K562 (cell line): ENCODE results near the gene CBLC. TPM values are rescaled to one million over a fixed set of nuclear protein-coding genes. Genes with fewer than 3 reads are reported as not detected.

Experiments
- ATF1 ChIP-seq, 2 experiments: fragments of 450-650 bp in 1 of 2; IDR thresholded peaks; 2 replicates each; pipeline ENCODE4 v1.6.1; 2016; ENCODE audit warnings: missing compliant biosample characterization in 1 of 2, missing genetic modification characterization in 1 of 2
- BHLHE40 ChIP-seq: IDR thresholded peaks from 2 replicates; pipeline ENCODE4 v1.6.1; 2011; ENCODE audit warnings: low read length, improper control_type of control experiment
- BMI1 ChIP-seq: fragments of 150-350 bp; IDR thresholded peaks from 2 replicates; pipeline ENCODE4 v1.6.1; 2014; ENCODE audit warnings: low read length
- CHD1 ChIP-seq: fragments of 200-600 bp; sonication (generic); IDR thresholded peaks from one replicate; pipeline ENCODE4 v1.6.1; 2012; ENCODE audit warnings: mild to moderate bottlenecking, moderate library complexity, low read length, inconsistent platforms
- FOXA3 ChIP-seq, 2 experiments: fragments of 450-650 bp in 1 of 2; sonication (generic) in 1 of 2; formaldehyde crosslinking; IDR thresholded peaks in 1 of 2; conservative IDR thresholded peaks in 1 of 2; 2 replicates each; pipeline versions ENCODE4 v1.4.0 to v1.8.0; 2020 to 2022; ENCODE audit warnings: mild to moderate bottlenecking in 2 of 2, missing genetic modification reagents in 1 of 2
- FOXJ3 ChIP-seq: sonication (generic); formaldehyde crosslinking; IDR thresholded peaks from 2 replicates; pipeline ENCODE4 v1.4.0; 2020; ENCODE audit warnings: mild to moderate bottlenecking, missing genetic modification reagents
- MAX ChIP-seq: sonication (generic); formaldehyde crosslinking; IDR thresholded peaks from 2 replicates; pipeline ENCODE4 v1.9.0; 2022; ENCODE audit warnings: mild to moderate bottlenecking, missing genetic modification reagents
- MCM3 ChIP-seq: fragments of 450-650 bp; IDR thresholded peaks from 2 replicates; pipeline ENCODE4 v1.6.1; 2016
- MTA2 ChIP-seq: fragments of 450-650 bp; IDR thresholded peaks from 2 replicates; pipeline ENCODE4 v1.6.1; 2016; ENCODE audit warnings: low read depth
- MXI1 ChIP-seq: IDR thresholded peaks from 2 replicates; pipeline ENCODE4 v1.6.1; 2011; ENCODE audit warnings: low read depth, mild to moderate bottlenecking, improper control_type of control experiment, low read length
- MYBL2 ChIP-seq, 2 experiments: fragments of 450-650 bp in 1 of 2; sonication (generic) in 1 of 2; formaldehyde crosslinking in 1 of 2; IDR thresholded peaks; 2 replicates each; pipeline versions ENCODE4 v1.6.1 to v1.8.1; 2017 to 2022; ENCODE audit warnings: borderline replicate concordance in 1 of 2, inconsistent platforms in 1 of 2, low read depth in 1 of 2, mild to moderate bottlenecking in 1 of 2, missing genetic modification reagents in 1 of 2, moderate library complexity in 1 of 2
- NFYB ChIP-seq: IDR thresholded peaks from 2 replicates; pipeline ENCODE4 v1.6.1; 2011; ENCODE audit warnings: mild to moderate bottlenecking, moderate library complexity; ENCODE audit not compliant: insufficient read length; ENCODE audit errors: extremely low read depth
- POLR2AphosphoS5 ChIP-seq: IDR thresholded peaks from 2 replicates; pipeline ENCODE4 v1.6.1; 2011; ENCODE audit warnings: mild to moderate bottlenecking, low read depth, low read length, moderate library complexity; ENCODE audit not compliant: control insufficient read depth, insufficient read depth
- PTRF ChIP-seq: fragments of 450-650 bp; IDR thresholded peaks from 2 replicates; pipeline ENCODE4 v1.6.1; 2016; ENCODE audit warnings: mild to moderate bottlenecking, missing genetic modification characterization, missing compliant biosample characterization
- SRSF3 ChIP-seq: fragments of 200-400 bp; formaldehyde crosslinking; IDR thresholded peaks from 2 replicates; pipeline ENCODE4 v1.6.1; 2016; ENCODE audit warnings: mild to moderate bottlenecking, low read length, moderate library complexity; ENCODE audit not compliant: insufficient read depth
- TCF15 ChIP-seq: fragments of 250-450 bp; sonication (Bioruptor Pico); IDR thresholded peaks from 2 replicates; pipeline ENCODE4 v1.8.0; 2022; ENCODE audit warnings: moderate library complexity, mild to moderate bottlenecking, inconsistent platforms
- TEAD2 ChIP-seq: fragments of 450-650 bp; IDR thresholded peaks from 2 replicates; pipeline ENCODE4 v1.6.1; 2016; ENCODE audit warnings: missing genetic modification characterization, control low read depth, missing compliant biosample characterization
- TEAD4 ChIP-seq, 2 experiments: sonication (generic) in 1 of 2; formaldehyde crosslinking in 1 of 2; IDR thresholded peaks; 2 replicates each; pipeline versions ENCODE4 v1.6.1 to v1.8.0; 2012 to 2022; ENCODE audit warnings: borderline replicate concordance in 1 of 2, inconsistent platforms in 1 of 2, low read length in 1 of 2, mild to moderate bottlenecking in 1 of 2, missing genetic modification reagents in 1 of 2
- ZFP36 ChIP-seq: fragments of 150-350 bp; IDR thresholded peaks from 2 replicates; pipeline ENCODE4 v1.6.1; 2018; ENCODE audit warnings: low read length, low read depth; ENCODE audit not compliant: partially characterized antibody
- ZNF146 ChIP-seq: IDR thresholded peaks from one replicate; pipeline ENCODE4 v1.6.1; 2018; ENCODE audit warnings: missing compliant biosample characterization; ENCODE audit not compliant: unreplicated experiment
- ZNF239 ChIP-seq: fragments of 250-450 bp; sonication (Bioruptor Pico); IDR thresholded peaks from 2 replicates; pipeline ENCODE4 v1.4.0; 2020; ENCODE audit warnings: mild to moderate bottlenecking
- ZNF280A ChIP-seq: fragments of 450-650 bp; IDR thresholded peaks from 2 replicates; pipeline ENCODE4 v1.6.1; 2018; ENCODE audit warnings: mild to moderate bottlenecking, low read depth; ENCODE audit not compliant: partially characterized antibody
- ZNF449 ChIP-seq: fragments of 250-450 bp; sonication (Bioruptor Pico); IDR thresholded peaks from 2 replicates; pipeline ENCODE4 v1.8.0; 2022; ENCODE audit warnings: moderate library complexity, mild to moderate bottlenecking, inconsistent platforms
- polyA plus RNA-seq, 8 experiments: library from polyadenylated mRNA; depleted of rRNA in 4 of 8; stranded (reverse) in 5 of 8; unstranded in 3 of 8; fragments of >200 nt; fragmentation: Nextera tagmentation in 2 of 8; fragmentation: Illumina TruSeq in 1 of 8; extraction: Ambion mirVana in 2 of 8; extraction: Trizol in 1 of 8; gene quantifications; 2 replicates each; pipeline versions ENCODE4 v1.2.1 to v1.2.3, GENCODE V29; 2011 to 2014; ENCODE audit warnings: inconsistent platforms in 1 of 8, missing spikeins in 1 of 8
- total RNA-seq, 7 experiments: library from RNA; depleted of rRNA in 6 of 7; stranded (reverse); fragments of >200 nt in 6 of 7; fragmentation: Illumina TruSeq in 2 of 7; extraction: Trizol in 2 of 7; gene quantifications; 2 replicates each; pipeline versions ENCODE4 v1.2.1 to v1.2.3, GENCODE V29; 2011 to 2021; ENCODE audit warnings: low replicate concordance in 1 of 7

The CBLC gene
- total and polyA plus RNA-seq, 9 of the 15 experiments (the other 6 are each of a cell fraction or from before 2014, with no cell fraction given), result 0.09 TPM; not detected in 8

GRCh38 chr19:44845612-44846454 lies 68.1 kb downstream of the CBLC start, which contains the start of gene NECTIN2 (continued):
- TF ChIP-seq FOXA3 (CRISPR knock-in tag; conservative IDR thresholded peaks at IDR 0.05 in 1 of 2, IDR thresholded peaks at IDR 0.05 in 1 of 2), result no peak
- TF ChIP-seq SRSF3, result no peak
- TF ChIP-seq ATF1 (CRISPR knock-in tag; IDR thresholded peaks at IDR 0.05), result 0 out of 2 replicates have a peak, but pooled peaks have one; percentile 43
- TF ChIP-seq ATF1 (tag; IDR thresholded peaks at IDR 0.05), result peak; percentile 25
- TF ChIP-seq ZNF239 (CRISPR knock-in tag), result no peak
- TF ChIP-seq ZNF146, result no peak
- peak; percentile 53 for TF ChIP-seq BHLHE40
- no peak for TF ChIP-seq MYBL2 (IDR thresholded peaks at IDR 0.05; ENCODE audit: low read depth)
- TF ChIP-seq MYBL2 (CRISPR knock-in tag; IDR thresholded peaks at IDR 0.05; ENCODE audit: borderline replicate concordance), result no peak
- peak; percentile 12; the same call in 1 of the 2 replicates for TF ChIP-seq MTA2
- no peak for TF ChIP-seq MCM3
- TF ChIP-seq TCF15 (CRISPR knock-in tag), result 0 out of 2 replicates have a peak, but pooled peaks have one; percentile 43
- 0 out of 2 replicates have a peak, but pooled peaks have one; percentile 42 for TF ChIP-seq POLR2AphosphoS5
- TF ChIP-seq TEAD2, result no peak
- TF ChIP-seq NFYB, result no peak
- no peak for TF ChIP-seq FOXJ3 (CRISPR knock-in tag)
- peak; percentile 24 for TF ChIP-seq ZFP36
- TF ChIP-seq PTRF, result no peak
- TF ChIP-seq MAX (CRISPR knock-in tag), result peak; percentile 90
- no peak for TF ChIP-seq ZNF449 (CRISPR knock-in tag)
- no peak for TF ChIP-seq BMI1
- no peak for TF ChIP-seq CHD1
- TF ChIP-seq TEAD4 (IDR thresholded peaks at IDR 0.05; ENCODE audit: low read length), result no peak
- no peak for TF ChIP-seq TEAD4 (CRISPR knock-in tag; IDR thresholded peaks at IDR 0.05; ENCODE audit: borderline replicate concordance)
- TF ChIP-seq ZNF280A, result no peak
- no peak for TF ChIP-seq MXI1
